Adrenal gland (tissue), 12 donors: ENCODE data around the gene CRABP1. TPM values are rescaled to one million over a fixed set of nuclear protein-coding genes. Genes with fewer than 3 reads are reported as not detected.

ENCODE experiments used
- DNase-seq, 7 donors: peaks; one replicate each; pipeline ENCODE4 v3.0.0-alpha.2; 2019 to 2020
- H3K27ac ChIP-seq, 5 donors: fragments of 200-600 bp; sonication (generic) in 4 of 5; 1 replicate in 3 of 5; 2 replicates in 2 of 5; pipeline versions ENCODE4 v1.5.1 to v1.8.0; 2016 to 2020; ENCODE audit warnings: mild to moderate bottlenecking in 1 of 5
- H3K27me3 ChIP-seq: fragments of 200-600 bp; 2 replicates; pipeline ENCODE4 v1.8.0; 2021
- H3K36me3 ChIP-seq, 2 donors: fragments of 200-600 bp; replicated peaks in 1 of 2; 1 replicate in 1 of 2; 2 replicates in 1 of 2; pipeline versions ENCODE4 v1.5.1 to v1.8.0; 2018 to 2022
- H3K4me1 ChIP-seq, 2 donors: fragments of 200-600 bp; replicated peaks in 1 of 2; 1 replicate in 1 of 2; 2 replicates in 1 of 2; pipeline versions ENCODE4 v1.5.1 to v1.8.0; 2018 to 2021
- H3K4me3 ChIP-seq, 4 donors: fragments of 200-600 bp; sonication (generic) in 3 of 4; one replicate each; pipeline ENCODE4 v1.5.1; 2016 to 2018
- H3K9me3 ChIP-seq, 3 donors: fragments of 200-600 bp; sonication (generic) in 1 of 3; replicated peaks in 1 of 3; 1 replicate in 2 of 3; 2 replicates in 1 of 3; pipeline versions ENCODE4 v1.5.1 to v1.8.0; 2016 to 2021
- CTCF ChIP-seq, 6 experiments: fragments of 450-650 bp in 4 of 6; fragments of 200-600 bp in 2 of 6; sonication (generic) in 1 of 6; IDR thresholded peaks; 1 replicate in 5 of 6; 2 replicates in 1 of 6; pipeline versions ENCODE4 v1.5.1 to v1.8.0; 2016 to 2021; ENCODE audit warnings: antibody characterized with exemption in 6 of 6, mild to moderate bottlenecking in 2 of 6, moderate library complexity in 1 of 6
- POLR2A ChIP-seq, 2 donors: fragments of 450-650 bp; IDR thresholded peaks; one replicate each; pipeline ENCODE4 v1.6.1; 2017; ENCODE audit warnings: antibody characterized with exemption in 2 of 2, mild to moderate bottlenecking in 2 of 2, moderate library complexity in 1 of 2
- WGBS, 4 donors: extraction: QIAGEN DNeasy Blood & Tissue Kit in 2 of 4; methylation state at CpG; one replicate each; pipeline versions ENCODE4 v1.1.5 to v1.1.7; 2013 to 2017; 5-methylcytosine and 5-hydroxymethylcytosine counted together
- intact Hi-C, 2 donors: fragments of 100-400 bp; cut with DNase I; formaldehyde crosslinking; loops; one replicate each; pipeline versions ENCODE4 v1.14.1 to v1.15.0; 2022 to 2023
- polyA plus RNA-seq, 3 donors: library from polyadenylated mRNA; stranded (reverse); fragments of 200-250 nt in 2 of 3; fragments of 350-450 nt in 1 of 3; fragmentation: Illumina TruSeq in 1 of 3; extraction: RNeasy Lipid Tissue Mini Kit (QIAGEN cat#74804) in 1 of 3; gene quantifications; one replicate each; pipeline ENCODE4 v1.2.3, GENCODE V29; 2013 to 2014
- small RNA-seq, 2 donors: library from RNA; depleted of rRNA; stranded (forward); fragments of <200 nt; gene quantifications; one replicate each; pipeline ENCODE3, GENCODE V24; 2016
- total RNA-seq, 9 donors: library from RNA; depleted of rRNA in 4 of 9; stranded (reverse); fragments of >200 nt in 4 of 9; fragments of 120-200 nt in 1 of 9; fragmentation: NEBNext Ultra II Directional in 1 of 9; extraction: Animal tissue kit (Norgen Biotek cat#: 25700) in 1 of 9; gene quantifications; one replicate each; pipeline versions ENCODE4 v1.1.0 to v1.2.4, GENCODE V29; 2013 to 2023
- donor health status: healthy with polysubstance abuse.
- donor health status: Bipolar disorder and iron deficiency.
- donor health status: DM: yes; HTN: yes; CAD: no.
- donor health status: DM: no; HTN: no; CAD: no.
- donor health status: DM: no; HTN: no; CAD: no.
- donor health status: DM: yes; HTN: yes; CAD: no.

CRABP1 gene
- total and polyA plus RNA-seq, 12 donors = 0.39 to 2.4 (median 0.80) TPM; not detected in 3

GRCh38 chr15:78394981-78395616 is 54.9 kb downstream of the CRABP1 start:
- 65 to 77% (median 68%) methylated on average over 10 to 13 of the region's 13 CpGs for WGBS, 4 donors
- Histone ChIP-seq H3K4me1 (peaks cover 0 to 10% of the 10 kb centered on the region in 2 donors), H3K4me3 (no peak overlapping the region), H3K36me3 (no peaks in the 10 kb centered on the region), H3K27ac (no peak overlapping the region), H3K27me3 (no peaks in the 10 kb centered on the region), H3K9me3 (no peaks in the 10 kb centered on the region)
- intact Hi-C loops = no loop called here
- TF ChIP-seq POLR2A (IDR thresholded peaks at IDR 0.05) (no peak), CTCF (IDR thresholded peaks at IDR 0.05) (no peak)
- DNase-seq = no peak

- intact Hi-C loops = no loop called here
- H3K4me3 ChIP-seq = no peak overlapping the region
- H3K27me3 ChIP-seq = no peaks in the 10 kb centered on the region
- peaks cover 0 to 10% of the 10 kb centered on the region in 2 donors for H3K4me1 ChIP-seq
- no peaks in the 10 kb centered on the region for H3K9me3 ChIP-seq
- TF ChIP-seq CTCF (IDR thresholded peaks at IDR 0.05) = no peak
- no peak for TF ChIP-seq POLR2A (IDR thresholded peaks at IDR 0.05)
- WGBS, 4 donors = 72 to 87% (median 79%) methylated on average over 9 of the region's 9 CpGs
- no peak for DNase-seq
- no peaks in the 10 kb centered on the region for H3K36me3 ChIP-seq
- H3K27ac ChIP-seq = no peak overlapping the region
Measured at GRCh38 chr15:78396186-78396814, 56.1 kb downstream of the CRABP1 start.

GRCh38 chr15:78396976-78397375 is 56.8 kb downstream of the CRABP1 start:
- Histone ChIP-seq H3K27ac (peak overlapping the region in 1 of 5 donors; percentile 0), H3K9me3 (no peaks in the 10 kb centered on the region), H3K27me3 (peaks cover under 1% of the 10 kb centered on the region), H3K36me3 (no peaks in the 10 kb centered on the region), H3K4me1 (peaks cover 0 to 10% of the 10 kb centered on the region in 2 donors), H3K4me3 (no peak overlapping the region)
- intact Hi-C loops = no loop called here
- 41 to 52% (median 45%) methylated on average over 5 to 9 of the region's 9 CpGs for WGBS, 4 donors
- peak; percentile 61 to 92 (median 88) for DNase-seq
- no peak for TF ChIP-seq POLR2A (IDR thresholded peaks at IDR 0.05)
- peak in 5 of 6 experiments; percentile 43 to 55 (median 53) for TF ChIP-seq CTCF (IDR thresholded peaks at IDR 0.05)

GRCh38 chr15:78397382-78397781 is 57.2 kb downstream of the CRABP1 start:
- WGBS, 4 donors = 91 to 100% (median 94%) methylated on average over 2 of the region's 2 CpGs
- Histone ChIP-seq H3K27me3 (peaks cover 4% of the 10 kb centered on the region), H3K4me3 (no peak overlapping the region), H3K4me1 (peaks cover 0 to 10% of the 10 kb centered on the region in 2 donors), H3K36me3 (no peaks in the 10 kb centered on the region), H3K9me3 (no peaks in the 10 kb centered on the region), H3K27ac (peak overlapping the region in 1 of 5 donors; percentile 0)
- TF ChIP-seq POLR2A (IDR thresholded peaks at IDR 0.05) = no peak
- TF ChIP-seq CTCF (IDR thresholded peaks at IDR 0.05) = no peak
- intact Hi-C loops = no loop called here
- no peak for DNase-seq

Small RNAs within 50 kb of the gene (small RNA-seq; reads per million reads assigned to genes)
- gene AC090607.5 = 0 reads per million in 2 donors

Other genes starting within 250 kb of the CRABP1 start
- gene SH2D7, start 247.8 kb upstream of the CRABP1 start, total RNA-seq = not detected
- not detected for gene SH2D7, start 247.8 kb upstream of the CRABP1 start, polyA plus RNA-seq
- gene CIB2, start 208.9 kb upstream of the CRABP1 start, total RNA-seq = 10 to 100 TPM in 8 of 9 donors, 1 to 10 TPM in 1; 9.1 to 37.8 (median 21.1) TPM
- gene CIB2, start 208.9 kb upstream of the CRABP1 start, polyA plus RNA-seq = 10 to 100 TPM in 1 of 3 donors, 1 to 10 TPM in 2; 4.4 to 27.6 (median 5.0) TPM
- 100 to 1,000 TPM in 8 of 9 donors, 10 to 100 TPM in 1; 61.5 to 392 (median 136) TPM for gene IDH3A, start 191.0 kb upstream of the CRABP1 start, total RNA-seq
- 100 to 1,000 TPM in 1 of 3 donors, 10 to 100 TPM in 2; 26.9 to 273 (median 50.5) TPM for gene IDH3A, start 191.0 kb upstream of the CRABP1 start, polyA plus RNA-seq
- gene ACSBG1, start 105.8 kb upstream of the CRABP1 start, total RNA-seq = 10 to 100 TPM in 4 of 9 donors, 1 to 10 TPM in 5; 1.9 to 42.3 (median 6.7) TPM
- 1 to 10 TPM; 2.5 to 5.8 (median 4.3) TPM for gene ACSBG1, start 105.8 kb upstream of the CRABP1 start, polyA plus RNA-seq
- 10 to 100 TPM; 11.7 to 26.2 (median 21.9) TPM for gene DNAJA4, start 75.8 kb upstream of the CRABP1 start, total RNA-seq
- 10 to 100 TPM; 18.8 to 43.5 (median 19.8) TPM for gene DNAJA4, start 75.8 kb upstream of the CRABP1 start, polyA plus RNA-seq
- 100 to 1,000 TPM in 1 of 9 donors, 10 to 100 TPM in 8; 45.9 to 137 (median 62.0) TPM for gene SKIC8, start 40.7 kb upstream of the CRABP1 start, total RNA-seq
- gene SKIC8, start 40.7 kb upstream of the CRABP1 start, polyA plus RNA-seq = 100 to 1,000 TPM in 1 of 3 donors, 10 to 100 TPM in 2; 51.3 to 111 (median 66.2) TPM
- gene IREB2, start 97.9 kb downstream of the CRABP1 start, total RNA-seq = 100 to 1,000 TPM in 2 of 9 donors, 10 to 100 TPM in 7; 54.8 to 148 (median 89.8) TPM
- gene IREB2, start 97.9 kb downstream of the CRABP1 start, polyA plus RNA-seq = 10 to 100 TPM; 11.8 to 57.5 (median 25.8) TPM
- 10 to 100 TPM in 2 of 9 donors, 1 to 10 TPM in 7; 3.2 to 17.1 (median 7.5) TPM for gene HYKK, start 167.2 kb downstream of the CRABP1 start, total RNA-seq
- 1 to 10 TPM; 3.1 to 7.0 (median 5.5) TPM for gene HYKK, start 167.2 kb downstream of the CRABP1 start, polyA plus RNA-seq
- gene PSMA4, start 200.1 kb downstream of the CRABP1 start, total RNA-seq = 100 to 1,000 TPM in 8 of 9 donors, 10 to 100 TPM in 1; 86.3 to 410 (median 145) TPM
- 100 to 1,000 TPM; 126 to 372 (median 173) TPM for gene PSMA4, start 200.1 kb downstream of the CRABP1 start, polyA plus RNA-seq
- gene CHRNA5, start 225.2 kb downstream of the CRABP1 start, total RNA-seq = 1 to 10 TPM in 4 of 9 donors, under 1 TPM in 4, not detected in 1; 0.18 to 1.7 (median 1.1) TPM
- 1 to 10 TPM; 1.0 to 1.7 (median 1.6) TPM for gene CHRNA5, start 225.2 kb downstream of the CRABP1 start, polyA plus RNA-seq